HG02610 (cell line): Measurements from ENCODE around the gene FARS2.
"Not testable (repeated sequence)": the region's sequence is repeated elsewhere in the genome, so short reads cannot be mapped to it uniquely, and the experiment has no call there.

Experiments used
- ATAC-seq: cut with Tn5 transposase; IDR thresholded peaks from one replicate; pipeline ENCODE4 v1.9.1; 2021; ENCODE audit warnings: mild to moderate bottlenecking, moderate library complexity; ENCODE audit not compliant: unreplicated experiment

The FARS2 gene

DNA sequence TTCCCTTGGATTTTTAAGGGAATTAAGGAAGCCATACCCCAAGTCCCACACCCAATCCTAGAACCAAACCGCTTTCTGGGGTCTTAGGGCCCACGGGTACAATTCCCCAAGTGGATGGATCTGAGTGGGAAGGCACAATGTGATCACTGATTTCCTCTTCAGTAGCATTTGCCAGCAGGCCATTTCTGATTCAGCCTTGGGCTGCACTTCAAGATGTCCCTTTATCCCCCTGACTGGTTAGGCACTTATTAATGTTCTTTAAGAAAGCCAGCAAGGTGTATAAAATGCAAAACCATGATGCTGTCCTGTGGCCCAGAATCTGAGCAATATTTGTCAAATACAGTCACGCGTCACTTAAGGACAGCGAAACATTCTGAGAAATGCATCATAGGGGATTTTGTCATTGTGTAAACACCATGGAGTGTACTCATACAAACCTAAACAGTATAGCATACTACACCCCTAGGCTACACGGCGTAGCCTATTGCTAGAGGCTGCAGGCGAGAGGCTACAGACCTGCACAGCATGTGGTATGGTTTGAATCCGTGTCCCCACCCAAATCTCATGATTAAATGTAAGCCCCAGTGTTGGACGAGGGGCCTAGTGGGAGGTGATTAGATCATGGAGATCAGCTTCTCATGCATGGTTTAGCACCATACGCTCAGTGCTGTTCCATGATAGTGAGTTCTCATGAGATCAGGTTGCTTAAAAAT is 511.3 kb downstream of the FARS2 start:
- no peak for ATAC-seq

DNA sequence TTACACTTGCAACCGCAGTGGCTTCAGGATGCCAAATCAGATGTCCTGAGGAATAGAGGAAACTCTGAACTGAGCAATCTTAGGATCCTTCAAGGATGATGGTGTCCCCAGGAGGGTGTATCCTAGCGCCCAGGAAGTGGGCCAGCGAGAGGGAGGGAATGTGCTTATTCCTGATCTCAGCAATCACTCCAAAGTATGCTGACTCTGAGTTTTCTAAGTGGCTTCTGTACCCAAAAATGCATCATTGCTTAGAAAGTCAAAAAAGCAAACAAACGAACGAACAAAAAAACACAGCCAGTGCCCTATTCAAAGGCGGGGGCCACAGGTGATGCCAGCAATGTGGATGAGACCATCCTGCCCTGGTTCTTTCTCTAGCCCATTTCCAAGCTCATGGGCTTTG is 514.8 kb downstream of the FARS2 start:
- ATAC-seq: no peak

DNA sequence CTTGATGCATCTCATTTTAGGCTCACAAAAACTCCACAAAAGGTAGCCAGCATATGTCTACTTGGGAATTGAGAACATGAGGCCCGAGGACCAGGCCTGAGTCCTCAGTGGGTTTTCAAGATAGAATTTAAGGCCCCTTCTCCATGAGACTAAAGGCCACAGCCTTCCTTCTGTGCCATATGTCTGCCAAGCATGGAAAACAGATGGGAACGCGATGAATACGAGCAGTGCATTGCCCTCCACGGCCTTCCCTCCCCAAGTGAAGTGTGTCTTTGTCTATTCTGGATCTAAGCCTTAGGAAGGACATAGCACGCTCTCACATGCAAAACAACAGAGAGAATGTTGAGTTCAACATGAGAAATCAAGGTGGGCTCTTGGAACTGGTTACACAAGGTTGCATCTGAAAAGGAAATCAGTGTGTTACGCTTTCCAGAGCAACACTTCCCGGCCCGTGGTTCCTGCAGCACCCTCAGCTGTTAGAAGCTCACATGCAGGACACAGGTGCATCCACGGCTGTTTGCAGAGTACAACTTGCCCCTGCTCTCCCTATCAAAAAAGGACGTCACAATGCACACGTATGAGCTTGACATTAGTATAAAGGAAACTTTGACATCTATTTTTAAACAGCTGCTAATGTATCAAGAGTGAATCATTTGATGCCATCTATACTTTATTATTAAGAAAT is 515.5 kb downstream of the FARS2 start:
- ATAC-seq: no peak

DNA sequence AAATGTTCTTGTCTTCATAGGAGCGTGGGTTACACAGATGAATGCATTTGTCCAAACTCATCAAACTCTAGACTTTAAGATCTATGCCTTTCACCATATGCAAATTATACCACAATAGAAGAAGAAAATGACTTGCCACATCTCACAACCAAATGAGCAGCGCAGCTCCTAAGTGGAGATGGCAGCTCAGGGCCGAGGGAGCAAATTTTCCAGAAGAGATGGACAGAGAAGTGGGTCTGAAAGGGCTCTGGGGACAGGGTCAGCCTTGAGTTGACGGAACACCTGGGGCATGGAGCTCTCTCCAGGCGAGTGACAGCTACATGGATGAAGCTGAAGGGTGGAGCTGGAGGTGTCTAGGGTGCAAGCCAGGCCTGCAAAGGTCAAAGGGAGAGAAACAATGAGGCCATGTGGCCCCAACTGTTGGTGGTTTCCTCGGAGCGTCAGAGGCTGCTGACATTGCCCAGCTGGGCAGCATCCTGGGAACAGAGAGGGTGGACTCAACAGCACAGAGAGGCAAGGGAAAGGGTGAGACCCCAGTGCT is 517.1 kb downstream of the FARS2 start:
- ATAC-seq: peak; percentile 95

DNA sequence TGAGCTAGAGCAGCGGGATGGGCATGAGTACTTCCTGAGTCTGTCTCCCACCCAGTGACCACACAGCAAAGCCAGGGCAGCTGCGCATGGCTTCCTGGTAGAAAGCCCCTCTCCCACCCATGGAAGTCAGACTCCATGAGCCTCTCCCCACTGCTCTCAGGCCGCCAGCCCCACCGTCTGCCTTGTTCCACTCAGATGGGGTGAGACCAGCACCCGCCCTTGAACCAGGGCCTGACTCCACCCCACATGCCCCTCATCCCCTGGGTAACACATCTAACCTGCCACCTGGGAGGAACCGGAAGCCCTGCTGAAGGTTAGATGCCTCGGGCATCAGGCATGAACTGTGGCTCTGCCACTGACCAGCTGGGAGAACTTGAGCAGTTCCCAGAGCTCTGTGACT is 517.6 kb downstream of the FARS2 start:
- no peak for ATAC-seq

DNA sequence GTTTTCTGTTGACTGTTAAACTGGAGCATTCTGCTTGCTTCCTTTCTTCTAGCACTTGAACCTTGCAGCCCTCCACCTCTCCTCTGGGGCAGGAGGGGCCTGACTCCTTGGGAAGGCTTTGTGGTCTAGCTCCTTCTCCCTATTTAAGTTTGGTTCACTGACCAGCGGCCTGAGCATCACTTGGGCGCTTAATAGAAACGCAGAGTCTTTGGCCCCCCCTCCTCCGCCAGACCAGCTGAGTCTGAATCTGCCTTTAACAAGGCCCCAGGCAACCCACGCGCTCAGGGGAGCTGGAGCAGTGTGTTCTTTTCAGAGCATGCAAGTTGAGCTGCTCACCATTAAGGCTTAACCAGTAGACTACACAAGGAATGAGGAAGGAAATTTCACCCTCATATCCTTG is 519.7 kb downstream of the FARS2 start:
- no peak for ATAC-seq

DNA sequence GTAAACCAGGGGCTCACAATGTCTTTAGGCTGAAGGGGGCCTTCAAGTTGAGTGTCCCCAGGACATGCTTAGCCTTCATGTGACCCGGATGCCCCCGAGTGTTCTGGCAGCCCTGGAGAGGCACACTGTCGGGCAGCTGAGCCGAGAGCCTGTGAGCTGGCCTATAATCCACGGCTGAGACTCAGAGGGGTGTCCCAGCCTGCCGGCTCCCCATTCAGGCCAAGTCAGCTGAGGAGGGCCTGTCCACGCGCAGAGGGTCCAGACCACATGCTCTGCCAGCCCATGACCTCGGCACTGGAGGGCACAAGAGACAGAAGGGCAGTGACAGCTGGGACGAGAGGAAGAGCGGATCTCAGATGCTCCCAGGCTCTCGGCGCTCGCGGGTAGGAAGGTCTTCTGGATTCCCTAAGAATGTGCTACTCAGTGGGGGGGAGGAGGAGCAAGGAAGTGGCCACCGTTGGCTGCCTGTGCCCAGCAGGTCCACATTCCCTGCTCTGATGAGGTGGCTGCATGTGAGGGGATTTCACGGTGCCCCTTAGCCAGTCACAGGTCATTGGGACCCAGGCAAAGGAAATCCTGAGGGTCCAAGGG is 520.7 kb downstream of the FARS2 start:
- ATAC-seq: no peak

DNA sequence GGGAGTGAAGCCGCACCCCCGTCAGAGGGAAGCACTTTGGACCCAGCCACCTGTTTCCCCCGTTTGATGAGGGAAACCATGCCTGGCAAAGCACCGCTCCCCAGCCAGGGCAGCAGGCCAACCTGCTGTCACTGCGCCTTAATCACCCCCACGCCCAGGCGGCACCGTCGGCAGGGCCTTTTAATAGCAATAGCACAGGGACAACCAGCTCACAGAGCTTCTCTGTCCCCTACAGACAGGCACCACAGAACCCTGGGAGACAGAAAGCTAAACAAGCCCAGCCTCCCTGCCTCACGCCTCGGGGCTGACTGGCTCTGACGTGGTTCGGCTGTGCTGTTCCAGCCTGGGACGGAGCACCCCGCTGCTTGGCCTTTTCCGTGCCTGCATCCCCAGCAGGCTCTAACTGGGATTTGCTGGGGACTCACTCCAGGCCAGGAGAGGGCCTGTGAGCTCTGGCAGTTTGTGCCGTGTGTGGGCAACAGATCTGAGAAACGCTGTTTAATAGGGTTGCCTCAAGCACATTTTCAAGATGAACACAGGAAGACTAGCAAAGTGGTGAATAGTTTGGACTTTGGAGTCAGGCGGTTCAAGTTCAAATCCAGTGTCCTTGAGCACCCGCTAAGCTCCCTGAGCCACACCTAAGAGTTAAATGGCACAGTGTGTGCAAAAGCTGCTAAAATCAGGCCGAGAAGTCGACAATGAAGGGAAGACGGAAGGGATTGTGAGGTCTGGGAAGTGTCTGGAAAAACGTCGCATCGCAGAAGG is 521.7 kb downstream of the FARS2 start:
- ATAC-seq: no peak

DNA sequence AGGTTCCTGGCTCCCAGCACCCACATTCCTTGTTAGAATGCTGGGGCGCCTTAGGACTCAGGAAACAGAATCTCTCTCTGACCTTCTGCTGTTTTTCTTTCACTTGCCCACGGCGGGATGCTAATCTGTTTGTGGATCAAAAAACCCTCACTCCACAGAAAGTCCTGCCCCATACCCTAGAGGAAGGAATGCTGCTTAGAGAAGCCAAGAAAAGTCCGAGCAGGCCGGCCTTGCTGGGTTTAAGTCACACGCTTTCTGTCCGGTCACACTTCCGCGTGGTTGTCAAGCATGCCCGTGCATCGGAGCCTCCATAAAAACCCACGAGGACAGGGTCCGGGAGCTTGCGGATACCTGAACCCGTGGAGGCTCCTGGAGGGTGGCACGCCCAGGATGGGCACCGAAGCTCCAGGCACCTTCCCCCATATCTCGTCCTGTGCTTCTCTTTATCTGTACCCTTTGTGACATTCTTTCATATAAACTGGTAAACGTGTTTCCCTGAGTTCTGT is 522.3 kb downstream of the FARS2 start:
- ATAC-seq: no peak

DNA sequence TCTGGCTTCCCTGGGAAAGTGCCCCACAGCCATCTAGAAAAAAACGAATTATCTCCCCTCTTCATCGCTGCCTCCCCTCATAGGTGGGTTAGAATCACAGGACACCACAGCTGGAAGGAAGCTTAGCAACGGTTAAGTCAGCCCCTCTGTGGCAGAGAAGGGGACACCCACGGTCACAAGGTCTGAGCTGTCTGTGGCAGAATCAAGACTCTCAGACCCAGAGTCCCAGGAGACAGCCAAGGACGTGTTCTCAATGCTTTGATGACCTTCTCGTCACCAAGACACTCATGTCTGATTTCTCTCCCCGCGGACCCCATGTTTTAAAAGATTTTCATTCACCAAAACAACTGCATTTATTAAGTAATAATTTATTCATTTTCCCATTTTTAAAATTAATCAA is 523.9 kb downstream of the FARS2 start:
- ATAC-seq: no peak

DNA sequence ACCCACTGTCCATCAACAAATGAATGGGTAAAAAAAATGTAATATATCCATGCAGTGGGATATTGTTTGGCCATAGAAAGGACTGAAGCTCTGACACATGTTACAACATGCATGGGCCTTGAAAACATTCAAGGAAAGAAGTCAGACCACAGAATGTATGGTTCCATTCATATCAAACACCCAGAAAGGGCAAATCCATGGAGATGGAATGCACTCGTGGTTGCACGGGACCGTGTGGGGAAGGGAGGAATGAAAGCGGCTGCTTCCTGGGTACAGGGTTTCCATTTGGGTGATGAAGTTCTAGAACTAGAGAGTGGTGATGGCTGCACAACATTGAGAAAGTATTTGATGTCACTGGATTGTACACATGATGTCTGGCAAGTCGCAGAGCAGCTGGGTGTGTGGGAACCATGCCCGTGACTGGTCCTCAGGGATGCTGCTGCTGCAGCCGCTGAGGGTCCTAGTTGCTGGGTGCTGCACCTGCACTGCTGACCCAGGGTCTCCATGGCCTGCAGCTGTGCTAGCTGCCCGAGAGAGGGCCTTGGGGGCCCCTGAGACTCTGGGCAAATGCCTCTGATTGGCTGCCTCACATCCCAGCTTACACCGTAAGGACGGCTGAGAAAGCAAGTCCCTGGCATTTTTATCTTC is 525.1 kb downstream of the FARS2 start:
- ATAC-seq: no peak

DNA sequence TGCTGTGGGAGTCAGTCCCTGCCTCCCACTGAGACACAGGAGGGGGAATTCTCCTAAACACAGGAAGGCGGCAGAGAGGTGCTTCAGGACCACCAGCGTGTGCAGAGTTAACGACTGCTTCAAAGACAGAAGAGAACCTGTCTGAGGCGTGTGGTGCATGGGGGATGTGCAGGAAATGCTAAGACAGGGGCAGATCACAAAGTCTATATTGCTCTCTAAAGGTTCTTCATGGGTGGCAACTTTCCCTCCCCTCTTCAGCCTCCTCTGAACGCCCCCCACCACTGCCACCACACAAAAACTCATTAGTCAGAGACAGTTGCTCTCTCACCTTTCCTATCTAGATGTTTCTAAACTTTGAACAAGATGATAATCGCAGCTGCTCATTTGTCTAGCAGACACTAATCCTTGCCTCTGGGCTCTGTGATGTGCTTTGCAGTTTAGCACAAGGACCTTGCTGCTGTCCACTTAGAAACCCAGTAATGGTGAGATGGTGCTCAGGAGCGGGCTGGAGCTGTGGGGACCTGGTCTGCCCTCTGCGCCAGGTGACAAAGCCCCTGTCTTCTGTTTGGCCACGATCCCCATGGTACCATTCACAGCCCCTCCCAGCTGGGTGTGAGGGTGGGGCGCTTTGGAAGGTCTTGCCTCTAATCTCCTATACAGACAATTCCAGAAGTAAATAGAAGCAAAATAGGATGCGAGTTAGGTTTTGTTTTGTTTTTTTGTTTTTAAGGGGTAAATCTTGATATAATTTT is 525.8 kb downstream of the FARS2 start:
- no peak for ATAC-seq

DNA sequence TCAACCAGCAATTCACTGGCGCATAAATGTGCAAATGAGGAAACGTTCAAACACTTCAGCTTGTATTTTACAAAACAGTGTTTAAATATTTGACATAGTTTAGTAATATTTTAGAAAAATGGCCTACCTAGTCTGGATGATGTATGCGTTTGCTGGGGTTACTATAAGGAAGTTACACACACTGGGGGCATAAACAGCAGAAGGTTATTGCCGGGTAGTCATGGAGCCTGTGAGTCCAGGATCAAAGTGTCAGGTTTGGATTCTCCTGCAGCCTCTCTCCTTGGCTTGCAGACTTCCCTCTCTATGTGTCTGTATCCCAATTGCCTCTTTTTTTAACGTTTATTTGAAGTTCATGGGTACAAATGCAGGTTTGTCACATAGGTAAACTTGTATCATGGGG is 528.1 kb downstream of the FARS2 start:
- not testable (repeated sequence) for ATAC-seq

DNA sequence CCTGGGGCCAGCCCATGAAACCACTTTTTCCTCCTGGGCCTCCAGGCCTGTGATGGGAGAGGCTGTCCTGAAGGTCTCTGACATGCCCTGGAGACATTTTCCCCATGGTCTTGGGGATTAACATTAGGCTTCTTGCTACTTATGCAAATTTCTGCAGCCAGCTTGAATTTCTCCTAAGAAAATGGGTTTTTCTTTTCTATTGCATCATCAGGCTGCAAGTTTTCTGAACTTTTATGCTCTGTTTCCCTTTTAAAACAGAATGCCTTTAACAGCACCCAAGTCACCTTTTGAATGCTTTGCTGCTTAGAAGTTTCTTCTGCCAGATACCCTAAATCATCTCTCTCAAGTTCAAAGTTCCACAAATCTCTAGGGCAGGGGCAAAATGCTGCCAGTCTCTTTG is 535.2 kb downstream of the FARS2 start:
- ATAC-seq: not testable (repeated sequence)

DNA sequence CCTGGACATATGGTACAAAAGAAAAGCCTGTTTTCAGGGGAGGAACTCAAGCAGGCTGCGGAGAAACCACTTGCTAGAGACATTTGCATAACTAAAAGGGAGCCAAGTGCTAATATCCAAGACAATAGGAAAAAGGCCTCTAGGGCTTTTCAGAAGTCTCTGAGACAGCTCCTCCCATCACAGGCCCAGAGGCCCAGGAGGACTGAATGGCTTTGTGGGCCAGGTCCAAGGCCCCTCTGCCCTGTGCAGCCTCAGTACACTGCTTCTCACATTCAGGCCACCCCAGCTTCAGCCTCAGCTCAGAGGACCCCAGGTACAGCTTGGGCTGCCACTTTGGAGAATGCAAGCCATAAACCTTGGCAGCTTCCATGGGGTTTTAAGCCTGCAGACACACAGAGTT is 545.1 kb downstream of the FARS2 start:
- not testable (repeated sequence) for ATAC-seq

DNA sequence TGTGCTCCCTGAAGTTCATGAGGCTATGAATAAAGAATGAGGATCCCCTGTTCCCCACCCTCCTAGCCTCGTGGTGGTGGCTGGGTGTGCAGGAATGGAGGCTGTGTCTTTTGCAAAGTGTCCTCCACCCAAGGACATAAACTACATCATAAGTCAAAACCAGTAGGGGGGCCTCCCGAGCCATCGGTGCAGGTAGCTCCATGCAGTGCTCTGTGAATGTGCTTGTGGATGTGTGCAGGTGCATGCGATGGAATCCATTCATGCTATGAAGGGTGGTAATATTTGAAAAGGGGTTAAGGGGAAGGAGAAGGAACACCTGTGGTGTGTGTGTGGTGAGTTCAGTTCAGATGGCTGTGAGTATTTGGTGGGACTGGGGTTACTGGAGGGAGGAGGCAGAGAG is 548.1 kb downstream of the FARS2 start:
- ATAC-seq: no peak

DNA sequence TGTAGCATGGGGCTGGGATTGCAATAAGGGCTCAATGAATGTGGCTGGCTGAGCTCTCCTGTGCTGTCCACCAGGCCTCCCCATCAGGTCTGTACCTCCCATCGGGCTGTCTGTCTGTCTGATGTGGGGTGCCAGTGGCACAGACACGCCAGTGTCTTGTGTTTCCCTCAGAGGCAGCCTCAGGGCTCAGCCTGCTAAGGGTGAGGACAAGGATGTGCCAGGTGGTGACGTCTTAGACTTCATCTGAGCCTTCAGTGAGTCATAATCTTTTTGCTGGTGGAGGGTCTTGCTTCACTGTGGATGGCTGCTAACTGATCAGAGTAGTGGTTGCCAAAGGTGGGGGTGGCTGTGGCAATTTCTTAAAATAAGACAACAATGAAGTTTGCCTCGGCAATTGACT is 550.7 kb downstream of the FARS2 start:
- no peak for ATAC-seq

DNA sequence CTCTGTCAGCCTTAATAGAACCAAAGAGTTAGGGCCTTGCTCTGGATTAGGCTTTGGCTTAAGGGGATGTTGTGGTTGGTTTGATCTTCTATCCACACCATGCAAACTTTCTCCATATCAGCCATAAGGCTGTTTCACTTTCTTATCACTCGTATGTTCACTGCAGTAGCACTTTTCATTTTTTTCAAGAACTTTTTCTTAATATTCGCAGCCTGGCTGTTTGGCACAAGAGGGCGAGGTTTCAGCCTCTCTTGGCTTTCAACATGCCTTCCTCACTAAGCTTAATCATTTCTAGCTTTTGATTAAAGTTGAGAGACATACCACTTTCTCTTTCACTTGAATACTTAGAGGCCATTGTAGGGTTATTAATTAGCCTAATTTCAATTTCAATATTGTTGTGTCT is 552.3 kb downstream of the FARS2 start:
- peak; percentile 55 for ATAC-seq

DNA sequence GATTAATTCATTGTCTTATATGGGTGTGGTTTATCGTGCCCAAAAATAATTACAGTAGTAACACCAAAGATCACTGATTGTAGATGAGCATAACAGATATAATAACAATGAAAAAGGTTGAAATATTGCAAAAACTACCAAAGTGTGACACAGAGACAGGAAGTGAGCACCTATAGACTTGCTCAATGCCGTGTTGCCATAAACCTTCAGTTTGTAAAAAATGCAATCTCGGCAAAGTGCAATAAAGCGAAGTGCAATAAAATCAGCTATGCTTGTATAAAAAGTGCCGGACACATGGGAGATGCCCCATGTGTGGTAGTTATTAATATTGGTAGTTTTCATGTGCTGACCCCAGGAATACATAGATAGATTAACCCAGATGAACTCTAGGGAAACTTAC is 552.8 kb downstream of the FARS2 start:
- no peak for ATAC-seq

DNA sequence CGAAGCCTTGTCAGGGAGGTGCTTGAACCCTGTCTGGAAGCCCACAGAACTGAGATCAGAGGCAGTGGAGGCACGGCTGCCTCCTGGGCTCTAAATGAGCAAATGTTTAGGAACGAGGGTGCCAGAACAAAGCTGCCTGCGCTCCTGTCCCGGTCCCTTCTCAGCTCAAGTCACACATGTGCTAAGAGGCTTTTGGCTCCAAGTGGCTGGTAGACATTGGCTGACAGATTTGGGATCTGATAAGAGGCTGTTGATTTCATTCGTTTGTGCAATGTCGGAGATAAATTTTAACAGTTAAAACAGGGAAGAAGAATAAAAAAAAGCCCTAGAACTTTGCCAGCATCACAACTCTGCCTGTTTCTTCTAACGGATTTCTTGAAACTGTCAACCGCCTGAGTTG is 553.6 kb downstream of the FARS2 start:
- no peak for ATAC-seq
